DOHH2 (cell line): ENCODE data around the gene PADI4.

Source experiments
- H3F3A ChIP-seq: fragments of 200-600 bp; sonication (generic), shearing (Covaris generic); 2 replicates; pipeline ENCODE4 v1.6.0; 2016; ENCODE audit warnings: antibody characterized with exemption, mild to moderate bottlenecking; ENCODE audit not compliant: control insufficient read depth, insufficient read depth
- H3K27ac ChIP-seq: fragments of 200-600 bp; sonication (generic); 2 replicates; pipeline ENCODE4 v1.5.1; 2014; ENCODE audit warnings: low read depth, mild to moderate bottlenecking, low read length, moderate library complexity
- H3K27me3 ChIP-seq: fragments of 200-600 bp; sonication (generic); 2 replicates; pipeline ENCODE4 v1.6.1; 2014; ENCODE audit warnings: mild to moderate bottlenecking, low read length, mixed read lengths; ENCODE audit not compliant: control insufficient read depth
- H3K36me3 ChIP-seq: fragments of 200-600 bp; sonication (generic); 2 replicates; pipeline ENCODE4 v1.6.1; 2014; ENCODE audit warnings: mild to moderate bottlenecking, low read length, moderate library complexity, mixed read lengths; ENCODE audit not compliant: control insufficient read depth
- H3K4me1 ChIP-seq: fragments of 200-600 bp; sonication (generic); 2 replicates; pipeline ENCODE4 v1.6.1; 2014; ENCODE audit warnings: mild to moderate bottlenecking, low read length, mixed read lengths; ENCODE audit not compliant: control insufficient read depth
- H3K4me2 ChIP-seq: fragments of 200-600 bp; sonication (generic); 2 replicates; pipeline ENCODE4 v1.6.0; 2014; ENCODE audit warnings: mild to moderate bottlenecking, low read length, moderate library complexity
- H3K4me3 ChIP-seq: fragments of 200-600 bp; sonication (generic); 2 replicates; pipeline ENCODE4 v1.5.1; 2014; ENCODE audit warnings: mild to moderate bottlenecking, low read length, mixed read lengths
- H3K79me2 ChIP-seq: fragments of 200-600 bp; sonication (generic); 2 replicates; pipeline ENCODE4 v1.6.1; 2014; ENCODE audit warnings: mild to moderate bottlenecking, low read length, mixed read lengths; ENCODE audit not compliant: control insufficient read depth
- H3K9me2 ChIP-seq: fragments of 200-600 bp; sonication (generic); replicated peaks from 2 replicates; pipeline ENCODE4 v1.6.1; 2014; ENCODE audit warnings: mild to moderate bottlenecking, low read length, mixed read lengths; ENCODE audit not compliant: control insufficient read depth
- H3K9me3 ChIP-seq: fragments of 200-600 bp; sonication (generic); 2 replicates; pipeline ENCODE4 v1.6.1; 2014; ENCODE audit warnings: antibody characterized with exemption, low read length, mixed read lengths; ENCODE audit not compliant: control insufficient read depth, insufficient read depth
- H4K20me1 ChIP-seq: fragments of 200-600 bp; sonication (generic); 2 replicates; pipeline ENCODE4 v1.6.0; 2014; ENCODE audit warnings: low read depth, mild to moderate bottlenecking, antibody characterized with exemption, low read length, moderate library complexity; ENCODE audit not compliant: control insufficient read depth, insufficient read depth
- EZH2phosphoT487 ChIP-seq: fragments of 200-600 bp; sonication (generic); IDR thresholded peaks from 2 replicates; pipeline ENCODE4 v1.6.1; 2017; ENCODE audit warnings: borderline replicate concordance, mild to moderate bottlenecking, antibody characterized with exemption, low read length, moderate library complexity, mixed read lengths
- TF ChIP-seq, protein P1 (sequence below): fragments of 200-600 bp; sonication (generic); IDR thresholded peaks from one replicate; pipeline ENCODE4 v1.5.1; 2014; ENCODE audit warnings: antibody characterized with exemption, mild to moderate bottlenecking, low read depth, low read length; ENCODE audit not compliant: poor library complexity, severe bottlenecking

PADI4 gene

DNA sequence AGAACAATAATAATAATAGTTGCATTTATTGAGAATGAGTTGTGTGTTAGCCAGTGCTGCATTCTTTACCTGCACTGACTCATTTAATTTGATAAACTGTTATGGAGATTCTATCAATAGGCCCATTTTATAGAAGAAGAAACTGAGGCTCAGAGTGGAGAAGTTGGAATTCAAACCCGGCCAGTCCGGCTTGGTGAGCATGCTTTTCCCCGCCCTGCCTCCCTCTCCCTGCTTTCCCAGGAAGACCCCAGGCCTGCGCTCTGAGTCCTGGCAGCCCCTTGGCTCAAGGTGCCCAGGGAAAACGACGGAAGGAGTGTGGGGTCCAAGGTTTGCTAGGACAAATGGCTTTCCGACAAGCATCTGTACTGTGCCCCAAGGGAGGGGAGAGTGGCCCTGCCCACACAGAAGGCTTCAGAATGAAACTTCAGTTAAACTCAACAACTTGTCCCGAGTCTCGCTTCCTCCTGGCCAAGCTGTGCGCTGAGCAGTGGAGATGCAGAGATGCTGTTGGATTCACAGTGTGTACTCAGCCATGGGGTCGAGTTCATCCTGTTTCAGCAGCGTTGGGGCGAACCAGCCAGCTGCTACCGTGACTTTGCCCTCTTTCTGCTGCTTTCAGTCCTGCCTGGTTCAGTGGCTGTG lies 40.7 kb downstream of the PADI4 start:
- no peaks in the 10 kb centered on the region for H3F3A ChIP-seq
- no peaks in the 10 kb centered on the region for H3K9me2 ChIP-seq
- no peak overlapping the region for H3K27ac ChIP-seq
- no peaks in the 10 kb centered on the region for H3K36me3 ChIP-seq
- peaks cover 7% of the 10 kb centered on the region; the same call in 1 of the 2 replicates for H3K27me3 ChIP-seq
- no peaks in the 10 kb centered on the region for H3K9me3 ChIP-seq
- no peaks in the 10 kb centered on the region for H3K79me2 ChIP-seq
- no peak overlapping the region for H3K4me3 ChIP-seq
- H4K20me1 ChIP-seq: no peaks in the 10 kb centered on the region
- no peaks in the 10 kb centered on the region for H3K4me1 ChIP-seq
- no peak overlapping the region for H3K4me2 ChIP-seq
- TF ChIP-seq, protein P1, sequence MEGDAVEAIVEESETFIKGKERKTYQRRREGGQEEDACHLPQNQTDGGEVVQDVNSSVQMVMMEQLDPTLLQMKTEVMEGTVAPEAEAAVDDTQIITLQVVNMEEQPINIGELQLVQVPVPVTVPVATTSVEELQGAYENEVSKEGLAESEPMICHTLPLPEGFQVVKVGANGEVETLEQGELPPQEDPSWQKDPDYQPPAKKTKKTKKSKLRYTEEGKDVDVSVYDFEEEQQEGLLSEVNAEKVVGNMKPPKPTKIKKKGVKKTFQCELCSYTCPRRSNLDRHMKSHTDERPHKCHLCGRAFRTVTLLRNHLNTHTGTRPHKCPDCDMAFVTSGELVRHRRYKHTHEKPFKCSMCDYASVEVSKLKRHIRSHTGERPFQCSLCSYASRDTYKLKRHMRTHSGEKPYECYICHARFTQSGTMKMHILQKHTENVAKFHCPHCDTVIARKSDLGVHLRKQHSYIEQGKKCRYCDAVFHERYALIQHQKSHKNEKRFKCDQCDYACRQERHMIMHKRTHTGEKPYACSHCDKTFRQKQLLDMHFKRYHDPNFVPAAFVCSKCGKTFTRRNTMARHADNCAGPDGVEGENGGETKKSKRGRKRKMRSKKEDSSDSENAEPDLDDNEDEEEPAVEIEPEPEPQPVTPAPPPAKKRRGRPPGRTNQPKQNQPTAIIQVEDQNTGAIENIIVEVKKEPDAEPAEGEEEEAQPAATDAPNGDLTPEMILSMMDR: no peak
- no peak for TF ChIP-seq EZH2phosphoT487

GRCh38 chr1:17350083-17350482 lies 42.1 kb downstream of the PADI4 start:
- no peak overlapping the region for H3K4me3 ChIP-seq
- no peaks in the 10 kb centered on the region for H3K9me2 ChIP-seq
- H4K20me1 ChIP-seq: no peaks in the 10 kb centered on the region
- no peaks in the 10 kb centered on the region for H3K36me3 ChIP-seq
- H3K27me3 ChIP-seq: peaks cover 7% of the 10 kb centered on the region; the same call in 1 of the 2 replicates
- no peaks in the 10 kb centered on the region for H3K4me1 ChIP-seq
- H3K4me2 ChIP-seq: no peak overlapping the region
- no peaks in the 10 kb centered on the region for H3K9me3 ChIP-seq
- no peaks in the 10 kb centered on the region for H3K79me2 ChIP-seq
- H3F3A ChIP-seq: no peaks in the 10 kb centered on the region
- TF ChIP-seq, protein P1: no peak
- no peak for TF ChIP-seq EZH2phosphoT487
- no peak overlapping the region for H3K27ac ChIP-seq

- Histone ChIP-seq H3K4me3 (no peak overlapping the region), H3K4me2 (no peak overlapping the region), H3K36me3 (no peaks in the 10 kb centered on the region), H3K27ac (no peak overlapping the region), H3K79me2 (no peaks in the 10 kb centered on the region), H3K9me2 (no peaks in the 10 kb centered on the region), H3K9me3 (no peaks in the 10 kb centered on the region), H3K4me1 (no peaks in the 10 kb centered on the region), H3F3A (no peaks in the 10 kb centered on the region), H3K27me3 (peaks cover 7% of the 10 kb centered on the region; the same call in 1 of the 2 replicates), H4K20me1 (no peaks in the 10 kb centered on the region)
- TF ChIP-seq EZH2phosphoT487: no peak
- TF ChIP-seq, protein P1: no peak
Observed at GRCh38 chr1:17350928-17351446, 43.0 kb downstream of the PADI4 start.
